Measurements from ENCODE around the gene KRTAP5-1.
"Not testable (repeated sequence)": the region's sequence is repeated elsewhere in the genome, so short reads cannot be mapped to it uniquely, and the experiment has no call there.

Gene KRTAP5-1

DNA sequence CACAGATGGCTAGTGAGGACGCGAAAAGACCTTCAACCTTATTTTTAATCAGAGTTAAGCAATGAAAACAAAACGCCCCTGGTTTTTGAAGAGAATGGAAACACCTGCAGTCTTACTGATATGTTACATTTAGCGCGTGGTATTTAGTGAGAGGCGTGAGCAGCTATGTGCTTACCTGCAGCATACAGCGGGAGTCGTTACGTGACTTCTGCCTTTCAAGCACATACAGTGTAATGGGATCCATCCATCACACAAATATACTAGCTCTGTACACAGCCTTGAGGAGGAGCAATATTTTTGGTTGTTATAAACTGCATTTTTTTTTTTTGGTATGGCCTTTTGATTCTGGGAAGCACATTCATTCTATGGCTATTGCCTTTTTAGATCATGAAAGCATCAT is 7.5 kb upstream of the KRTAP5-1 start:
- Histone ChIP-seq H3K27me3 (ENCODE audit: control insufficient read depth in 3 of 3, insufficient read depth in 3 of 3, low read depth in 1 of 3, low read length in 3 of 3) (peaks cover 0 to 18% (median 13%) of the 10 kb centered on the region in 3 experiments), H2BK5ac (ENCODE audit: low read length) (no peak overlapping the region), H3K4me2 (ENCODE audit: insufficient read depth, low read length, poor library complexity, severe bottlenecking) (no peak overlapping the region), H4K8ac (ENCODE audit: low read depth, low read length) (no peak overlapping the region), H3K79me1 (ENCODE audit: low read depth, low read length) (no peaks in the 10 kb centered on the region), H3K4me3 (ENCODE audit: low read length in 2 of 2) (no peak overlapping the region), H2BK15ac (ENCODE audit: low read length) (no peak overlapping the region), H2AK5ac (ENCODE audit: low read depth, low read length) (no peak overlapping the region), H3K18ac (ENCODE audit: low read length) (no peak overlapping the region), H2AFZ (ENCODE audit: low read length) (no peak overlapping the region), H3K4ac (ENCODE audit: low read length) (no peak overlapping the region), H3K4me1 (ENCODE audit: control insufficient read depth in 2 of 2, insufficient read depth in 1 of 2, low read depth in 1 of 2, low read length in 2 of 2) (no peaks in the 10 kb centered on the region), H3K23ac (ENCODE audit: low read depth, low read length, poor library complexity) (no peak overlapping the region), H3K9me3 (replicated peaks in 1 of 2; ENCODE audit: control insufficient read depth in 2 of 2, insufficient read depth in 1 of 2, low read depth in 1 of 2, low read length in 2 of 2) (no peaks in the 10 kb centered on the region), H3K14ac (ENCODE audit: low read length) (no peak overlapping the region), H3K27ac (replicated peaks; ENCODE audit: low read length) (no peak overlapping the region), H4K91ac (ENCODE audit: low read depth, low read length, poor library complexity) (no peak overlapping the region), H2BK12ac (ENCODE audit: low read length) (no peak overlapping the region), H3K36me3 (replicated peaks in 1 of 2; ENCODE audit: control insufficient read depth in 2 of 2, insufficient read depth in 2 of 2, low read length in 2 of 2) (no peaks in the 10 kb centered on the region), H2BK120ac (ENCODE audit: low read depth, low read length) (no peak overlapping the region), H3K9ac (ENCODE audit: low read depth, low read length, poor library complexity) (no peak overlapping the region)
- WGBS, 2 donors (ENCODE audit: extremely low coverage in 2 of 2, insufficient read length in 2 of 2, insufficient replicate concordance in 1 of 2): no CpG with 5 or more reads among the region's 9 CpGs
- no peak for DNase-seq (ENCODE audit: low spot score)

DNA sequence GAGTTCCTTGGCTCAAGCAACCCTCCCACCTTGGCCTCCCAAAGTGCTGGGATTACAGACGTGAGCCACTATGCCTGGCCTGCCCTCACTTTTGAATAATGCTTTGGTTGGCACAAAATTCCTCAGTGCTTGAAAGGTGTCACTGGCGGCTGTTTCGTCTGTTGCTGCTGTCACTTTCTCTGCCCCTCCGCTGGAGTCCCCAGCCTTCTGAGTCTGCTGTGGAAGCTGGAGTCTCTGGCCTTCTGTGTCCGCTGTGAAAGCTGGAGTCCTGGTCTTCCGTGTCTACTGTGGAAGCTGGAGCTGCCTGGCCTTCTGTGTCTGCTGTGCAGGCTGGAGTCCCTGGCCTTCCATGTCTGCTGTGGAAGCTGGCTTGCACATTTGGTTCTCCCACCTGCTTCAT is 4.9 kb upstream of the KRTAP5-1 start:
- Histone ChIP-seq H4K91ac (ENCODE audit: low read depth, low read length, poor library complexity) (no peak overlapping the region), H2AK5ac (ENCODE audit: low read depth, low read length) (peak overlapping the region; percentile 63), H3K23ac (ENCODE audit: low read depth, low read length, poor library complexity) (no peak overlapping the region), H2BK12ac (ENCODE audit: low read length) (no peak overlapping the region), H3K27me3 (ENCODE audit: control insufficient read depth in 3 of 3, insufficient read depth in 3 of 3, low read depth in 1 of 3, low read length in 3 of 3) (peaks cover 0 to 4% (median 1%) of the 10 kb centered on the region in 3 experiments), H3K4me1 (ENCODE audit: control insufficient read depth in 2 of 2, insufficient read depth in 1 of 2, low read depth in 1 of 2, low read length in 2 of 2) (no peaks in the 10 kb centered on the region), H3K9me3 (replicated peaks in 1 of 2; ENCODE audit: control insufficient read depth in 2 of 2, insufficient read depth in 1 of 2, low read depth in 1 of 2, low read length in 2 of 2) (no peaks in the 10 kb centered on the region), H3K79me1 (ENCODE audit: low read depth, low read length) (no peaks in the 10 kb centered on the region), H3K4ac (ENCODE audit: low read length) (no peak overlapping the region), H3K36me3 (replicated peaks in 1 of 2; ENCODE audit: control insufficient read depth in 2 of 2, insufficient read depth in 2 of 2, low read length in 2 of 2) (no peaks in the 10 kb centered on the region), H3K9ac (ENCODE audit: low read depth, low read length, poor library complexity) (no peak overlapping the region), H3K4me3 (ENCODE audit: low read length in 2 of 2) (peak overlapping the region in 1 of 2 donors; percentile 61), H2BK15ac (ENCODE audit: low read length) (no peak overlapping the region), H3K27ac (replicated peaks; ENCODE audit: low read length) (no peak overlapping the region), H2BK5ac (ENCODE audit: low read length) (no peak overlapping the region), H3K18ac (ENCODE audit: low read length) (no peak overlapping the region), H2AFZ (ENCODE audit: low read length) (no peak overlapping the region), H3K4me2 (ENCODE audit: insufficient read depth, low read length, poor library complexity, severe bottlenecking) (no peak overlapping the region), H3K14ac (ENCODE audit: low read length) (no peak overlapping the region), H2BK120ac (ENCODE audit: low read depth, low read length) (no peak overlapping the region), H4K8ac (ENCODE audit: low read depth, low read length) (no peak overlapping the region)
- DNase-seq (ENCODE audit: low spot score): no peak
- no CpG with 5 or more reads among the region's 6 CpGs for WGBS, 2 donors (ENCODE audit: extremely low coverage in 2 of 2, insufficient read length in 2 of 2, insufficient replicate concordance in 1 of 2)

DNA sequence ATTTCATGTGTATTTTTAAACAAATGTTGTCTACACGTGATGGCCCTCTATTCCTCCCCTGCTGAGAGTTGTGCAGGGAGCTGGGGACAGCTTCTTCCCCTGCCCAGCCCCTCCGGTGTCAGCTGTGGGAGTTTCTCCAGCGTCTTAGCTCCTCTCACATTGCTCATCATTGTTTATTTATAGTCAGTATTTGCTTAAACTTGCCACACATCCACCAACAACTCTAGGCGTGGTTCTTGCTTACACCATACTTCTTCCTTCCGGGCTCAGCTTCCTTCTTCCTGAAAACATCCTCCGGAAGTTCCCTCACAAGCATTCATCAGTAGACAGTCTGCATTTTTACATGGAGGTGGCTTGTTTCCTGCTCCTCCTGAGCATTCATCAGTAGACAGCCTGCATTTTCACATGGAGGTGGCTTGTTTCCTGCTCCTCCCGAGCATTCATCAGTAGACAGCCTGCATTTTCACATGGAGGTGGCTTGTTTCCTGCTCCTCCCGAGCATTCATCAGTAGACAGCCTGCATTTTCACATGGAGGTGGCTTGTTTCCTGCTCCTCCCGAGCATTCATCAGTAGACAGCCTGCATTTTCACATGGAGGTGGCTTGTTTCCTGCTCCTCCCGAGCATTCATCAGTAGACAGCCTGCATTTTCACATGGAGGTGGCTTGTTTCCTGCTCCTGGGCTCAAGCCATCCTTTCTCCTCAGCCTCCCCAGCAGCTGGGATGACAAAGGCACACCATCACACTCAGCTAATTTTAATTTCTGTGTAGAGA is 4.3 kb upstream of the KRTAP5-1 start:
- not testable (repeated sequence) for H3K4me3 ChIP-seq (ENCODE audit: low read length in 2 of 2); H3K18ac ChIP-seq (ENCODE audit: low read length); H2AK5ac ChIP-seq (ENCODE audit: low read depth, low read length); H3K4me1 ChIP-seq (ENCODE audit: control insufficient read depth in 2 of 2, insufficient read depth in 1 of 2, low read depth in 1 of 2, low read length in 2 of 2); H3K27ac ChIP-seq (replicated peaks; ENCODE audit: low read length); H3K9ac ChIP-seq (ENCODE audit: low read depth, low read length, poor library complexity); H3K4me2 ChIP-seq (ENCODE audit: insufficient read depth, low read length, poor library complexity, severe bottlenecking); H2BK12ac ChIP-seq (ENCODE audit: low read length); H2BK5ac ChIP-seq (ENCODE audit: low read length); H2BK15ac ChIP-seq (ENCODE audit: low read length); H3K9me3 ChIP-seq (replicated peaks in 1 of 2; ENCODE audit: control insufficient read depth in 2 of 2, insufficient read depth in 1 of 2, low read depth in 1 of 2, low read length in 2 of 2); H3K23ac ChIP-seq (ENCODE audit: low read depth, low read length, poor library complexity); H3K36me3 ChIP-seq (replicated peaks in 1 of 2; ENCODE audit: control insufficient read depth in 2 of 2, insufficient read depth in 2 of 2, low read length in 2 of 2); H4K8ac ChIP-seq (ENCODE audit: low read depth, low read length); H2AFZ ChIP-seq (ENCODE audit: low read length); H3K79me1 ChIP-seq (ENCODE audit: low read depth, low read length); H3K14ac ChIP-seq (ENCODE audit: low read length); DNase-seq (ENCODE audit: low spot score); H2BK120ac ChIP-seq (ENCODE audit: low read depth, low read length); H4K91ac ChIP-seq (ENCODE audit: low read depth, low read length, poor library complexity); H3K4ac ChIP-seq (ENCODE audit: low read length); H3K27me3 ChIP-seq (ENCODE audit: control insufficient read depth in 3 of 3, insufficient read depth in 3 of 3, low read depth in 1 of 3, low read length in 3 of 3)
- no CpG with 5 or more reads among the region's 10 CpGs for WGBS, 2 donors (ENCODE audit: extremely low coverage in 2 of 2, insufficient read length in 2 of 2, insufficient replicate concordance in 1 of 2)

DNA sequence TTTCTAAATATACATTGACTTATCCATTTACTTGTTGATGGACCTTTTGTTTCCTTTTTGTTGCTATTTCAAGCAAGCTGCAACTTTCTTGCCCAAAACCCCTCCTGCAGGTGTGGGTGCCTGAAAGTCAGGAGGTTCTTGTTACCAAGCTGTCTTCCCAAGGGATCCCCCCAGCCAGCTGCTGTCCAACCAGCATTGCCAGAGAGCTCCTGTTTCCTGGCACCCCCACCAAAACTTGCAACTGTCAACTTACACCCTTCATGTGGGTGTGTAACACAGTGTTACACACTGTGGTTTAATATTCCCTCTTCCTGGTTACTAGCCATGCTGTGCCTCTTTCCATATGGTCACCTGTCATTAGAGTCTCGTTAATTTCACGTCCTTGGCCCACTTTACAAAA is 1.6 kb upstream of the KRTAP5-1 start:
- Histone ChIP-seq H3K27ac (replicated peaks; ENCODE audit: low read length) (no peak overlapping the region), H3K14ac (ENCODE audit: low read length) (no peak overlapping the region), H4K8ac (ENCODE audit: low read depth, low read length) (no peak overlapping the region), H4K91ac (ENCODE audit: low read depth, low read length, poor library complexity) (no peak overlapping the region), H3K27me3 (ENCODE audit: control insufficient read depth in 3 of 3, insufficient read depth in 3 of 3, low read depth in 1 of 3, low read length in 3 of 3) (peaks cover 0 to 3% (median 1%) of the 10 kb centered on the region in 3 experiments), H2BK120ac (ENCODE audit: low read depth, low read length) (no peak overlapping the region), H2AK5ac (ENCODE audit: low read depth, low read length) (no peak overlapping the region), H3K18ac (ENCODE audit: low read length) (no peak overlapping the region), H2BK5ac (ENCODE audit: low read length) (no peak overlapping the region), H3K79me1 (ENCODE audit: low read depth, low read length) (no peaks in the 10 kb centered on the region), H2BK12ac (ENCODE audit: low read length) (no peak overlapping the region), H3K9ac (ENCODE audit: low read depth, low read length, poor library complexity) (no peak overlapping the region), H3K4me3 (ENCODE audit: low read length in 2 of 2) (no peak overlapping the region), H3K4me2 (ENCODE audit: insufficient read depth, low read length, poor library complexity, severe bottlenecking) (no peak overlapping the region), H3K4me1 (ENCODE audit: control insufficient read depth in 2 of 2, insufficient read depth in 1 of 2, low read depth in 1 of 2, low read length in 2 of 2) (no peaks in the 10 kb centered on the region), H3K23ac (ENCODE audit: low read depth, low read length, poor library complexity) (no peak overlapping the region), H2BK15ac (ENCODE audit: low read length) (no peak overlapping the region), H3K9me3 (replicated peaks in 1 of 2; ENCODE audit: control insufficient read depth in 2 of 2, insufficient read depth in 1 of 2, low read depth in 1 of 2, low read length in 2 of 2) (no peaks in the 10 kb centered on the region), H2AFZ (ENCODE audit: low read length) (no peak overlapping the region), H3K4ac (ENCODE audit: low read length) (no peak overlapping the region), H3K36me3 (replicated peaks in 1 of 2; ENCODE audit: control insufficient read depth in 2 of 2, insufficient read depth in 2 of 2, low read length in 2 of 2) (no peaks in the 10 kb centered on the region)
- no peak for DNase-seq (ENCODE audit: low spot score)
- WGBS, 2 donors (ENCODE audit: extremely low coverage in 2 of 2, insufficient read length in 2 of 2, insufficient replicate concordance in 1 of 2): no CpG with 5 or more reads among the region's 2 CpGs

Data from neuronal stem cell (in vitro differentiated cells).